WTC11 (cell line): ENCODE data around the gene FBN3. TPM values are rescaled to one million over a fixed set of nuclear protein-coding genes. Genes with fewer than 3 reads are reported as not detected.
A peak's percentile ranks its signal among the peaks of the same experiment; 100 is the strongest.

Experiments used
- ATAC-seq: fragments of 200-7000 bp; cut with Tn5 transposase; 2 replicates; pipeline ENCODE4 v1.10.0; 2021; ENCODE audit warnings: mild to moderate bottlenecking, moderate library complexity
- CTCF ChIA-PET: fragments of 300-600 bp; sonication (Branson Sonifier 250); formaldehyde crosslinking; loops from one replicate; lab custom pipeline; 2021; ENCODE audit warnings: antibody characterized with exemption; lab: Charles Lee
- POLR2A ChIA-PET: fragments of 350-600 bp; sonication (Branson Sonifier 250); formaldehyde crosslinking; loops from one replicate; lab custom pipeline; 2021; ENCODE audit warnings: antibody characterized with exemption; lab: Charles Lee
- DNase-seq: peaks from one replicate; pipeline ENCODE4 v3.0.0; 2021; ENCODE audit warnings: low spot score
- H3K27ac Mint-ChIP-seq: 2 replicates; pipeline ENCODE4 v1.8.0; 2021; ENCODE audit warnings: mixed read lengths
- H3K27me3 Mint-ChIP-seq: 2 replicates; pipeline ENCODE4 v1.8.0; 2021; ENCODE audit warnings: low read depth, mild to moderate bottlenecking, moderate library complexity, mixed read lengths
- H3K36me3 Mint-ChIP-seq: 2 replicates; pipeline ENCODE4 v1.8.0; 2021; ENCODE audit warnings: mixed read lengths
- H3K4me1 Mint-ChIP-seq: 2 replicates; pipeline ENCODE4 v1.8.0; 2022; ENCODE audit warnings: mixed read lengths
- H3K4me3 Mint-ChIP-seq: 2 replicates; pipeline ENCODE4 v1.8.0; 2021; ENCODE audit warnings: mild to moderate bottlenecking, moderate library complexity, mixed read lengths
- H3K9me3 Mint-ChIP-seq: 2 replicates; pipeline ENCODE4 v1.8.0; 2021; ENCODE audit warnings: mixed read lengths
- CTCF ChIP-seq: fragments of 200-600 bp; IDR thresholded peaks from 2 replicates; pipeline ENCODE4 v1.8.0; 2022; ENCODE audit warnings: antibody characterized with exemption
- E2F4 ChIP-seq: sonication (generic); formaldehyde crosslinking; IDR thresholded peaks from 2 replicates; pipeline ENCODE4 v1.8.1; 2022; ENCODE audit warnings: low read depth, mild to moderate bottlenecking, moderate library complexity, missing genetic modification reagents, borderline replicate concordance
- FOXP4 ChIP-seq: sonication (generic); formaldehyde crosslinking; IDR thresholded peaks from 2 replicates; pipeline ENCODE4 v1.8.0; 2022; ENCODE audit warnings: mild to moderate bottlenecking, missing genetic modification reagents
- GRHL2 ChIP-seq: fragments of 250-450 bp; sonication (Bioruptor Pico); IDR thresholded peaks from 2 replicates; pipeline ENCODE4 v1.8.0; 2022; ENCODE audit warnings: mild to moderate bottlenecking, moderate library complexity; ENCODE audit not compliant: insufficient replicate concordance, severe bottlenecking
- IRF2 ChIP-seq: sonication (generic); formaldehyde crosslinking; IDR thresholded peaks from 2 replicates; pipeline ENCODE4 v1.8.0; 2022; ENCODE audit warnings: low read depth, missing genetic modification reagents, borderline replicate concordance
- NFATC4 ChIP-seq: fragments of 250-450 bp; sonication (Bioruptor Pico); IDR thresholded peaks from 2 replicates; pipeline ENCODE4 v1.9.0; 2021; ENCODE audit warnings: mild to moderate bottlenecking
- PREB ChIP-seq: sonication (generic); formaldehyde crosslinking; IDR thresholded peaks from 2 replicates; pipeline ENCODE4 v1.8.1; 2022; ENCODE audit warnings: mild to moderate bottlenecking, missing genetic modification reagents, moderate library complexity, borderline replicate concordance
- SOX15 ChIP-seq: fragments of 250-450 bp; sonication (Bioruptor Pico); IDR thresholded peaks from 2 replicates; pipeline ENCODE4 v1.9.0; 2021; ENCODE audit warnings: mild to moderate bottlenecking
- TEAD1 ChIP-seq: sonication (generic); formaldehyde crosslinking; IDR thresholded peaks from 2 replicates; pipeline ENCODE4 v1.8.0; 2022; ENCODE audit warnings: mild to moderate bottlenecking, missing genetic modification reagents
- ZBTB43 ChIP-seq: sonication (generic); formaldehyde crosslinking; IDR thresholded peaks from 2 replicates; pipeline ENCODE4 v1.8.1; 2023; ENCODE audit warnings: mild to moderate bottlenecking, missing genetic modification reagents
- ZNF219 ChIP-seq: sonication (generic); formaldehyde crosslinking; IDR thresholded peaks from 2 replicates; pipeline ENCODE4 v1.8.0; 2023; ENCODE audit warnings: missing genetic modification reagents, mild to moderate bottlenecking, borderline replicate concordance
- ZNF317 ChIP-seq: sonication (generic); formaldehyde crosslinking; IDR thresholded peaks from 2 replicates; pipeline ENCODE4 v1.8.1; 2023; ENCODE audit warnings: low read depth, mild to moderate bottlenecking, moderate library complexity, missing genetic modification reagents, borderline replicate concordance
- total RNA-seq: library from RNA; stranded (reverse); gene quantifications from 3 replicates; pipeline ENCODE4 v1.2.3, GENCODE V29; 2021

FBN3 gene
- total RNA-seq, 1 experiment from 2014 or later, result 54.8 TPM

GRCh38 chr19:8069096-8069973 is 80.1 kb downstream of the FBN3 start:
- ChIA-PET POLR2A (interaction anchor here (0.5 to 1.5 kb wide), 3 partner anchors 125 to 139 kb away, joined by 3 to 4 read pairs (median 3); partner anchors contain the start of gene TIMM44), CTCF (interaction anchor here (0.5 to 3.5 kb wide), 12 partner anchors 9 to 216 kb away, joined by 3 to 30 read pairs (median 4); partner anchors contain the start of gene TIMM44)
- Mint-ChIP-seq H3K4me3 (no peak overlapping the region), H3K27ac (no peak overlapping the region), H3K9me3 (peaks cover 21% of the 10 kb centered on the region), H3K27me3 (no peaks in the 10 kb centered on the region; the same call in 1 of the 2 replicates), H3K4me1 (no peaks in the 10 kb centered on the region)
- ATAC-seq (peak; percentile 51), DNase-seq (peak; percentile 73)
- TF ChIP-seq CTCF (peak; percentile 94), NFATC4 (peak; percentile 7; the same call in 1 of the 2 replicates), ZBTB43 (CRISPR knock-in tag) (no peak)
- TF ChIP-seq, all 79 proteins: peak for 2
- H3K36me3 Mint-ChIP-seq, result peaks cover 36% of the 10 kb centered on the region

GRCh38 chr19:8065875-8066261 is 83.5 kb downstream of the FBN3 start:
- Mint-ChIP-seq H3K9me3 (peaks cover 15% of the 10 kb centered on the region), H3K4me3 (no peak overlapping the region), H3K4me1 (no peaks in the 10 kb centered on the region), H3K27ac (no peak overlapping the region), H3K27me3 (peaks cover 3% of the 10 kb centered on the region), H3K36me3 (peaks cover 18% of the 10 kb centered on the region)
- ATAC-seq (no peak), DNase-seq (no peak)
- ChIA-PET CTCF (interaction anchor here (1.0 to 1.5 kb wide), 3 partner anchors 47 to 95 kb away, joined by 3 to 6 read pairs (median 3); no protein-coding TSS in a partner anchor), POLR2A (no interaction called here)
- no peak for TF ChIP-seq GRHL2 (CRISPR knock-in tag)
- TF ChIP-seq TEAD1 (CRISPR knock-in tag), result no peak
- TF ChIP-seq E2F4 (CRISPR knock-in tag), result no peak
- no peak for TF ChIP-seq FOXP4
- no peak for TF ChIP-seq IRF2 (CRISPR knock-in tag)
- TF ChIP-seq ZNF219, result no peak
- no peak for TF ChIP-seq PREB
- no peak for TF ChIP-seq ZBTB43 (CRISPR knock-in tag)
- TF ChIP-seq SOX15 (CRISPR knock-in tag), result no peak
- no peak for TF ChIP-seq ZNF317 (CRISPR knock-in tag)
